HL-60 (cell line): ENCODE results near the gene TEC.

Experiments
- DNase-seq, 2 experiments: peaks; one replicate each; pipeline ENCODE4 v3.0.0-alpha.2; 2010 to 2020; ENCODE audit warnings: low read depth in 1 of 2, low spot score in 1 of 2
- H3K27ac ChIP-seq: fragments of 250-450 bp; sonication (Bioruptor Pico); replicated peaks from 2 replicates; pipeline ENCODE4 v1.5.1; 2020; ENCODE audit warnings: mild to moderate bottlenecking, moderate library complexity
- H3K27me3 ChIP-seq: fragments of 250-450 bp; sonication (Bioruptor Pico); 2 replicates; pipeline ENCODE4 v1.5.1; 2021; ENCODE audit warnings: mild to moderate bottlenecking, moderate library complexity; ENCODE audit not compliant: insufficient read depth, poor library complexity, severe bottlenecking
- H3K4me3 ChIP-seq: replicated peaks from 2 replicates; pipeline ENCODE4 v1.5.1; 2011; ENCODE audit warnings: mild to moderate bottlenecking, control low read depth, low read length; ENCODE audit not compliant: insufficient read depth
- GABPA ChIP-seq: IDR thresholded peaks from 2 replicates; pipeline ENCODE4 v1.6.1; 2012; ENCODE audit warnings: low read depth
- POLR2AphosphoS5 ChIP-seq: IDR thresholded peaks from 2 replicates; pipeline ENCODE4 v1.6.1; 2012; ENCODE audit warnings: low read depth
- SPI1 ChIP-seq: IDR thresholded peaks from 2 replicates; pipeline ENCODE4 v1.6.1; 2012; ENCODE audit warnings: low read depth, mild to moderate bottlenecking, borderline replicate concordance
- TF ChIP-seq, protein P1 (sequence below): IDR thresholded peaks from one replicate; pipeline ENCODE4 v1.5.1; 2011; ENCODE audit warnings: low read length, control low read depth, inconsistent platforms; ENCODE audit not compliant: insufficient read depth
- TF ChIP-seq, protein P2 (sequence below): IDR thresholded peaks from 2 replicates; pipeline ENCODE4 v1.6.1; 2012; ENCODE audit warnings: low read depth; ENCODE audit not compliant: insufficient replicate concordance

Gene TEC

DNA sequence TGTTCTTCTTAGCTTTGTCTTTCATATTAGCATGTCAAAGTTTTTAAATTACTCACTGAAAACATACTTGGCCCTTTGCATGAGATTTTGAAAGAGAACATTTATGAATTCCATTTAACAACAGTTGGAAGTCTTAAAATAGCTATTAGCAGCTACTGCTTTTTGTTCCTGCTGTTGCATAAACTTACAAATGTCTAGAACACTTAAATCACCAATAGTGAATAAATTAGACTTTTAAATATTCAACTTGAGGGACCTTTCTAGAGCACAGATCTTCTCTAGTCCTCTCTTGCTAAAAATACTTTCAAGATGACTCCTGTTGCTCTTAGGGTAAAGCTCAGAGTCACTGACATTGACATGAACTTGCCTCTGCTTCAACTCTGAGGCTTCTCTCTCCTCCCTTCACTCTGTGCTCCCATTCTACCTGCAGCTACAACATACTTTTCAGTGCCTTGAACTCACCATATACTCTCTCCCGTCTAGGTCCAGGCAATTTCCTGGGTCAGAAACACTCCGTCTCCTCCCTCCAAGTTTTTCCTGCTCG lies 119.7 kb downstream of the TEC start:
- no peak for TF ChIP-seq SPI1
- TF ChIP-seq, protein P1, sequence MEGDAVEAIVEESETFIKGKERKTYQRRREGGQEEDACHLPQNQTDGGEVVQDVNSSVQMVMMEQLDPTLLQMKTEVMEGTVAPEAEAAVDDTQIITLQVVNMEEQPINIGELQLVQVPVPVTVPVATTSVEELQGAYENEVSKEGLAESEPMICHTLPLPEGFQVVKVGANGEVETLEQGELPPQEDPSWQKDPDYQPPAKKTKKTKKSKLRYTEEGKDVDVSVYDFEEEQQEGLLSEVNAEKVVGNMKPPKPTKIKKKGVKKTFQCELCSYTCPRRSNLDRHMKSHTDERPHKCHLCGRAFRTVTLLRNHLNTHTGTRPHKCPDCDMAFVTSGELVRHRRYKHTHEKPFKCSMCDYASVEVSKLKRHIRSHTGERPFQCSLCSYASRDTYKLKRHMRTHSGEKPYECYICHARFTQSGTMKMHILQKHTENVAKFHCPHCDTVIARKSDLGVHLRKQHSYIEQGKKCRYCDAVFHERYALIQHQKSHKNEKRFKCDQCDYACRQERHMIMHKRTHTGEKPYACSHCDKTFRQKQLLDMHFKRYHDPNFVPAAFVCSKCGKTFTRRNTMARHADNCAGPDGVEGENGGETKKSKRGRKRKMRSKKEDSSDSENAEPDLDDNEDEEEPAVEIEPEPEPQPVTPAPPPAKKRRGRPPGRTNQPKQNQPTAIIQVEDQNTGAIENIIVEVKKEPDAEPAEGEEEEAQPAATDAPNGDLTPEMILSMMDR: no peak
- TF ChIP-seq, protein P2, sequence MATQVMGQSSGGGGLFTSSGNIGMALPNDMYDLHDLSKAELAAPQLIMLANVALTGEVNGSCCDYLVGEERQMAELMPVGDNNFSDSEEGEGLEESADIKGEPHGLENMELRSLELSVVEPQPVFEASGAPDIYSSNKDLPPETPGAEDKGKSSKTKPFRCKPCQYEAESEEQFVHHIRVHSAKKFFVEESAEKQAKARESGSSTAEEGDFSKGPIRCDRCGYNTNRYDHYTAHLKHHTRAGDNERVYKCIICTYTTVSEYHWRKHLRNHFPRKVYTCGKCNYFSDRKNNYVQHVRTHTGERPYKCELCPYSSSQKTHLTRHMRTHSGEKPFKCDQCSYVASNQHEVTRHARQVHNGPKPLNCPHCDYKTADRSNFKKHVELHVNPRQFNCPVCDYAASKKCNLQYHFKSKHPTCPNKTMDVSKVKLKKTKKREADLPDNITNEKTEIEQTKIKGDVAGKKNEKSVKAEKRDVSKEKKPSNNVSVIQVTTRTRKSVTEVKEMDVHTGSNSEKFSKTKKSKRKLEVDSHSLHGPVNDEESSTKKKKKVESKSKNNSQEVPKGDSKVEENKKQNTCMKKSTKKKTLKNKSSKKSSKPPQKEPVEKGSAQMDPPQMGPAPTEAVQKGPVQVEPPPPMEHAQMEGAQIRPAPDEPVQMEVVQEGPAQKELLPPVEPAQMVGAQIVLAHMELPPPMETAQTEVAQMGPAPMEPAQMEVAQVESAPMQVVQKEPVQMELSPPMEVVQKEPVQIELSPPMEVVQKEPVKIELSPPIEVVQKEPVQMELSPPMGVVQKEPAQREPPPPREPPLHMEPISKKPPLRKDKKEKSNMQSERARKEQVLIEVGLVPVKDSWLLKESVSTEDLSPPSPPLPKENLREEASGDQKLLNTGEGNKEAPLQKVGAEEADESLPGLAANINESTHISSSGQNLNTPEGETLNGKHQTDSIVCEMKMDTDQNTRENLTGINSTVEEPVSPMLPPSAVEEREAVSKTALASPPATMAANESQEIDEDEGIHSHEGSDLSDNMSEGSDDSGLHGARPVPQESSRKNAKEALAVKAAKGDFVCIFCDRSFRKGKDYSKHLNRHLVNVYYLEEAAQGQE: no peak
- TF ChIP-seq GABPA: no peak
- TF ChIP-seq POLR2AphosphoS5: no peak
- Histone ChIP-seq H3K4me3 (no peak overlapping the region), H3K27me3 (no peaks in the 10 kb centered on the region)

DNA sequence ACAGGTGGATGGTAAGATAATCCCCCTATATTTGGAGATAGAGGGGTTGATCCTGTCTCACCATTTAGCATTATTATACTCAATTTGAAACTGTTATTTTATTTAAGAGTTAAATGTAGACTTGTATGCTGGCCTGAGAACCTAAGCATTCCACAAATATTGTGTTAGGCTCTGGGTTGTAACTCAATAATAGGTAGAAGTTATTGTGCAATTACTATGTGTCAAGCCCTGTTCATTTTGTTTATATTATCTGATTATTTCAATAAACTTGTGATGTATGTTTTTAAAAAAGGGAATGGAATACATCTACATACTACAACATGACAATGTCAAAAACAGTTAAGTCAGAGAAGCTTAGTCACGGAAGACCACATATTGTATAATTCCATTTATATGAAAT lies 122.0 kb downstream of the TEC start:
- DNase-seq: no peak
- no peak for TF ChIP-seq POLR2AphosphoS5
- Histone ChIP-seq H3K27me3 (no peaks in the 10 kb centered on the region), H3K4me3 (no peak overlapping the region), H3K27ac (no peak overlapping the region)

More for the DNA sequence above, 119.7 kb downstream of the TEC start:
- no peak overlapping the region for H3K27ac ChIP-seq
- DNase-seq: no peak

DNA sequence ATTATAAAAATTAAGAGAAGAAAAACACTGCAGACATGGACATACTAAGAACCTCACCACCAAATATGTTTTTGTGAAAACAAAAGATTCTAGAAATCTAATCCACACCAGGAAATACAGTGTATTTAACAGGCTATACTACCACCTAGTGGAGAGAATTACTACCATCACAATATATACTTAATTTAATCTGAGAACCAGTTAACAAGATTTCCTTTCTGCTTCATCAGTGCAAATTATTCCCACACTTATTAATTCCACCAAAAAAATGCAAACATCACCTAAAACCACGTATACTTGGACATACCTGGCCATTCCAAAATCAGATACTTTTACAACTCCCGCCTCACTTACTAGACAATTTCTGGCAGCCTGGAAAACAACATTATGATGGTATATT lies 128.6 kb downstream of the TEC start:
- Histone ChIP-seq H3K4me3 (no peak overlapping the region), H3K27me3 (no peaks in the 10 kb centered on the region), H3K27ac (no peak overlapping the region)
- DNase-seq: no peak
- TF ChIP-seq, protein P2: no peak
- no peak for TF ChIP-seq GABPA
- TF ChIP-seq SPI1: no peak
- TF ChIP-seq POLR2AphosphoS5: no peak
- TF ChIP-seq, protein P1: peak; percentile 38

DNA sequence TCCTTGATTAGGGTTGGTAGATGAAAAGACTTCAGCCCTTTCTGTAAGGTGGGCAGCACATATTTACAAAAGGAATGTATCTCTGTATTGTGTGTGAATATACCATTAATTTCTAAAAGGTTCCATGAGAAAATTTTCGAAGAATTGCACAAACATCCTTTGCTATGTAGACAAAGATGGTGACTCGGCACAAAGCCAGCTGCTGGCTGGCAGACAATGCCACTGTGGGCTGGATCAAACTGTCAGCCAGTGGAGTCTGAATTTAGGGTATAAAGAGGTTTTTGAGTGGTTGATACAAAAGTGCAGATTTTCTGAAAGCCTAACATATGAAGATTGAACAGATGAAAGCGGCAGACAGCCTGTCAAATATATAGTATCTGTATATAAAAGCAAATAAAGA lies 129.9 kb downstream of the TEC start:
- TF ChIP-seq POLR2AphosphoS5 (no peak), SPI1 (no peak), GABPA (no peak)
- TF ChIP-seq, protein P2: no peak
- TF ChIP-seq, protein P1: no peak
- H3K27ac ChIP-seq: no peak overlapping the region
- peak in 1 of 2 experiments; percentile 8 for DNase-seq
- no peaks in the 10 kb centered on the region for H3K27me3 ChIP-seq
- no peak overlapping the region for H3K4me3 ChIP-seq
